NCI-H1436 (cell line): ENCODE measurements around the gene PRKCE.

Source experiments
- DNase-seq: peaks from one replicate; lab custom pipeline; 2025; lab: John Stamatoyannopoulos, UW

PRKCE gene

DNA sequence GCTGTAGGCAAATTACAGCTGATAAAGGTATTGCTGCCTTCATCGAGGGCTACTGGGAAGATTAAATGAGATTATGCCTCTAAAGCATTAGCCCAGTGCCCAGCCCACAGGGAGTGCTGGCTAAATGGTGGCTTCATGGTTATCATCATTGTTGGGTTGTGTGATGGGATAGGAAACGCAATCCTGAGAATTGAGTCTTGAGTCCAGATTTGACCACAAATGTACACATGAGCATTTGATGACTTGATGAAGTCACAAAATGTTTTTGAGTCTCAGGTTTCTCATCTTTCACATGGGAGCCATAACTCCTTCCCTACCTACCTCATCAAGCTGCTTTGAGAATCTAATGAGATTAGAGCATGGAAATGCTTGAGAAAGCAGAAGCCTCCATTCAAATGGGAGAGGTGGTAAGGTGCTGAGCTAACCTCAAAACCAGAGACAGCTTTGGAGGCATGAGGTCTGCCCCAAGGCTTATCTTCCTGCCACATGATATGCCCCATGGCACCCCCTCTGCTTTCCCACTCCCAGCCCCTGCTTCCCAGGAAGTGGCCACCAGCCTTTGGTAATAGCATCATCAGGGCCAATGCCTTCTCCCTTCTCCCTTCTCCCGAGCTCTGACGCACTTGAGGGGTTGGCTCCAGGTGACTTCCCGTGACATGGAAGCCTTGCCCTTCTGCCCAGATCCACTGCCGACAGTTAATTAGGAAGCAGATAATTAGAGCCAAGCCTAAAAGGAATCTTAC lies 496.3 kb downstream of the PRKCE start:
- DNase-seq, result no peak

DNA sequence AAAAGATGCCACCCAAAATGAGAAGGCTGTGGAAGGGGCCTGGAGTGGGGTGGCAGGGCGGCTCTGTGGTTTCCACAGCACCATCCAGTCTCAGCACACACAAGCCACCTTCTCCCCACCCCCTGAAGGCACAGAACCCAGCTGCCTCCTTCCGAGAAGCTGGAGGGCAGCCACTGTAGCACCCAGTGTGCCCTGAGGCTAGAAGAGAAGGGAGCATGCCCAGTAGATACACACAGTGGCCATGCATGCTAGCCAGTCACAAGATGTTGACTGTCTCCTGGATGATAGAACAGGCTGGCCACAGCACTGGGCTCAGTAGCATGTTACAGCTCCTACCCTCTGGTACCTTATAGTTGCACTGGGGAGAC lies 496.9 kb downstream of the PRKCE start:
- no peak for DNase-seq

DNA sequence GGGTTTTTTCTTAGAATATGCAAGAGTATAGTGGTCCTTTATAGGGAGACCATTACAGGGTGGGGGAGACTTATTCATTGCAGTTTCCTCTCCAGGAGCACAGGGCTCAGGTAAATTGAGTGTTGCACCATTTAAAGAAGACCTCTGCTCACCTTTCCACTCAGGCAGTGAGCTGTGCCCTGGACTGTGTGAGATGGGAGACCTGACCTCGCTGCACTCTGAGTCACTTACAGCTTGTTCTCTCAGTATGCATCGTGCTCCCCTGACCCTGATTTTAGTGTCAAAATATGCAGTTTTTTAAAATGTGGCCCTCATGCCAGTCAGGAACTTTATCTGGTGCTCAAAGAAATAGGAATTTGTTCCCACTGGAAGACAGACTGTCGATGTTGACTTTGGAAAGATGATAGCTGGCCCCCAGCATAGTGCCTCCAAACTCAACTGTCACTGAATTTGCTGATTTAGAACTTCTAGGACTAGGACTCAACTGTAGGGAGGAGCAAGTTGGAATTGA lies 499.0 kb downstream of the PRKCE start:
- DNase-seq, result no peak

DNA sequence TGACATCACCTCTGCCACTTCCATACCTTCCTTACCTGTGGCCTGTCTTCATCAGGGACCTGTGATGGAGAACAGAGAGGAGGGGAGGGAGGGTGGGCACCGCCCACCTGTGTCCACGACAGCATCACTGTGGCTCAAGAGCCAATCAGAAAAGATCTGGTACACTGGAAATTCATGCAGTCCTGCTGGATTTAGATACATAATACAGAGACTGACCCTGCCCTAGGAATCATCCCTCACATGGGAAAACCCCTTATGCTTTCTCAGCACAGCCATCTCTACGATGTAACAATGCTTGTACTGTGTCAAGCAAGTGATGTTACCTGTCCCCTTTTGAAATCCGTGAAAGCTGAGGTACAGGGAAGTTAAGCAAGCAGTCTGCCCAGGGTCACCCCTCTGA lies 500.1 kb downstream of the PRKCE start:
- no peak for DNase-seq

DNA sequence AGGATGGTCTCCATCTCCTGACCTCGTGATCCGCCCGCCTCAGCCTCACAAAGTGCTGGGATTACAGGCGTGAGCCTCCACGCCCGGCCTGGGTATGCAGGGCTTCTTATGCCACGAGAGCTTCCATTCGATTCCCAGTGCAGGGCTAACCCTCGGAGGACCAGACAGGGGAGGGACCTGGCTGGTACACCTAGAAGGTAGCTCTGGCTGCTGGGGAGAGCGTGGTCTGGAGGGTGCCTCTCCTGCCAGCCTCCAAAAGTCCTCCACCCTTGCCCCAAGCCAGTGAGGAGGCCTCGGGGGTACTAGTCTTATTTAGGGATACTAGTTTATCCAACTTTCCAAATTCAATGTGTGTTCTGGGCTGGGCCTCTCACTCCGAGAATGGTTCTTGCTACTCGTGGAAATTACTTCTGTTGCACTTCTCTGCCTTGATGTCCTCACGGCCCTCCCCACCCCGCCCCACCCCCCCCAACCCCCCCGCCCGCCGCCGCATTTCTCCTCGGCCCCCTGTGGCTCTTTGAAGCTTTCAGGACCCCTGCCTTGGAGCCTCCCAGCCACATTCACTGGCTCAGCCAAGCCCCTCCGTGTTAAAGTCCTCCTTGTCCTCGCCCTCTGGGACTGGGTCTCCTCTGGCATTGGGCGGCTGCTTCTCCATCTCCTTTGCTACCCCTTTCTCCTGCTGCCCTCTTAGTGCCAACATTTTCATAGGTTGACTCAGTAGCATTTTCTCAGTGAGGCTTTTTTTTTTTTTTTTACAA lies 502.7 kb downstream of the PRKCE start:
- no peak for DNase-seq

DNA sequence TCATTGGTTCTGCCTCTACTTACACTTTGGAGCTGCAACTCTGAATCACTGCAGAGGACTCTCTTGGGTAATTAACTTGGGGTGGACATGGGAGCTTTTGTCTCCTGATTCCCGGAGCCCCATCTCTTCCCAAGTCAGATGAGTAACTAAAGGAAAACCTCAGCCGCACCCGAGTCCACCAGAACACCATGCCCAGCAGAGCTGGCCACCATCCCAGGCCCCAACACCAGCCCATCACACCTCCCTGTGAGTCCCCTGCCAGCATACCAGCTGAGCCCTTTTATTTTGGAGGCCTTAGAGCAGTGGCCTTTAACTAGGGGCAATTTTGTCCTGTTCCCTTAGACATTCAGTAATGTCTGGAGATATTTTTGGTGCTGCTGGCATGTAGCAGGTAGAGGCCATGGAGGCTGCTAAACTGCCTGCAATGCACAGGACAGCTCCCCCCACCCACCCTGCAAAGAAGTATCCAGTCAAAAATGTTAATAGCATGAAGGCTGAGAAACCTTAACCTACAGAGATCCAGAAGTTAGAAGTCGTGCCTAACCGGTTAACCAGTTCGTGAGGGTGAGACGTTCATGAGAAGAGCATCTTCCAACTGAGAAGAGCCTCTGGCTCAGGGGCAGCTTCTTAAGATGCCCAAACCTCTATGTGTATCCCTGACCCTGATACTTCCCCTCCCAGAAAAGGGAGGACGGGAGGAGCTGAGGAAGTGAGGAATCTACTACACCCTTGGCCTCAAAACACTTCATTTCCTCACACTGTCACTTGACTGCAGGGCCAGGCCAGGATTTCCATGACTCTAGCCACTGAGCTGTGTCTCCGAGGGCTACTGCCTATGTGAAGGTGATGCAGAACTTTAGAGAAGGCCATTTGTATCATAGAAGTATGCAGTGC lies 505.8 kb downstream of the PRKCE start:
- no peak for DNase-seq

DNA sequence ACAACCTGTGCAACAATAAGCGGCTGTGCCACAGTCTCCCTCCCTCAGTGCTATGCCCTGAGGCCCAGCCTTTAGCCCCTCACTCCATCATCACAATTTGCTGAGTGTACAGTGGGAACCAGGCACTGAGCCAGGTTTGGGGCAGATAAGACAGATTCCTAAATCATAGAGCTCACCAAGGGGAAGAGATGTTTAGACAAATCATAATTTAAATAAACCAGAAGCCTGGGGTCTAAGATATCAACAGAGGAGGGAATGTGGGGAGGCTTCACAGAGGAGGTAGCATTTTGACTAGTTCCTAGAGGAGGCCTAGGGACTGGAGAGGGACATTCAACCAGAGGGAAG lies 506.5 kb downstream of the PRKCE start:
- DNase-seq, result no peak

DNA sequence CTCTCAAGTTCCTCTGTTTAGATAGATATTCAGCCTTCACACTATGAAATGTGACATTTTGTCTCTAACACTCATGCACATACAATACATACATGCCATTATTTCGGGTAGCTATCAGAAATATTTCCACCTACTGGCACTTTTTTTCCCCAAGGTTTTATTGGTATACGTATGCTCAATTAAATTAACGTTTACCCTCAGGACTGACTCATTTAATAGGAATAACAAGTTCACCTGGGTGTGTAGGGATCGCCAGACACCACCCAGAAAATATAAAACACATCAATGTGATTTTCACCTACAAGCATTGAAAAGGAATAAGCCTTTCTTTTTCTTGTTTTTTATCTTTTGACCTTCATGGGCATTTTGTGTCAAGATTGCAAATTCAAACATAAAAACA lies 507.2 kb downstream of the PRKCE start:
- no peak for DNase-seq

DNA sequence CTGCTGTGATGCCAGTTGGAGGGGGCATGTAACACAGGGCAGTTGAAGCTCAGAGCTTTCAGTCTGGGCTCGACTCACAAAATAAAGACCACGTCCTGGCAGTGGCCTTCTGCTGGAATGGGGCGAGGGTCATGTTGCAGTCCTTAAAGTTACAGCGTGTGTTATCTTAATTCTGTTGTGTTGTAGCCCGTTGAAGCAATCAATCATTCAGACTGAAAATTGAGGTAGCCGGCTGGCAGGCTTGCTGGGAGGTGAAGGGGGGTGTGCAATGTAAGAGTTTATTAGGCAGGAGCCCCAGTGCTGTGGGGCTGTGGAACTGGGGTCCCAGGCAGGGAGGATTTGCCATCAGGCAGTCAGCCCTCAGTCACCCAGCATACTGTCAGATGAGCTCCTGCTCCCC lies 508.9 kb downstream of the PRKCE start:
- DNase-seq, result no peak

DNA sequence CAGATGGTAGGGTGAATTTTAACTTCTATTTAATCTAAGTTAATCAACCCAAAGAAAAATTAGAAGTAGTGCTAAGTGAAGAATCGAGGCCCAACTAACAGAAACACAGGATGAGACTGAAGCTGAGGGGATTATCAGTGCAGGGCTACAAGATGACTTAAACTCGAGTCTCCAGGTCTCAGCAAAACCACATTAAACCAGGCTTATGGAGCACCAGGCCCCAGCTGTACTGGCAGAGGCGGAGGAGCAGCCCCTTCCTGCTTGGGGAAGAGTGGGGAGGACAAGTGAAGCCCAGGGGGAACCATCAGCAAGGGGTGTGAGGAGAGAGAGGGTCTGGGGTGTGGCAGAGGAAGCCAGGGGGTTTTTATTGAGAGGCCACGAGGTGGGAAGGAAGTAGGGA lies 509.8 kb downstream of the PRKCE start:
- no peak for DNase-seq

DNA sequence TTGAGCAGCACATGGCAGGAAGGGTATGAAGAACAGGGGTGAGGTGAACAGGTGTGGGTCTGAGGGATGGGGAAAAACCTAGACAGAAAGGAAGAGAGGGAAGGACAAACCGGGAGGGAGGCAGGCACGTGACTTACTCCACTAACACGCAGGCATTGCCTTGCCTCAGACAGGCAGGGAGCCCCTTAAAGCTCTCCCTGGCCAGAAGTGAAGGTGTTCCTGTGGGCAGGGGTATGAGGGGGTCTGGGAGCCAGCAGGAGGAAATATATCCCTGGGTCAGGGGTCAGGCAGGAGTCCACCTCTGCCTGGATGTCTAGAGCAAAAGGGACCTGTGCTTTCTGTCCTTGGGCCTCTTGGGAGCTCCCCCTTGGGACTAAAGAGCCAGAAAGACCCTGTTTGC lies 510.4 kb downstream of the PRKCE start:
- no peak for DNase-seq

DNA sequence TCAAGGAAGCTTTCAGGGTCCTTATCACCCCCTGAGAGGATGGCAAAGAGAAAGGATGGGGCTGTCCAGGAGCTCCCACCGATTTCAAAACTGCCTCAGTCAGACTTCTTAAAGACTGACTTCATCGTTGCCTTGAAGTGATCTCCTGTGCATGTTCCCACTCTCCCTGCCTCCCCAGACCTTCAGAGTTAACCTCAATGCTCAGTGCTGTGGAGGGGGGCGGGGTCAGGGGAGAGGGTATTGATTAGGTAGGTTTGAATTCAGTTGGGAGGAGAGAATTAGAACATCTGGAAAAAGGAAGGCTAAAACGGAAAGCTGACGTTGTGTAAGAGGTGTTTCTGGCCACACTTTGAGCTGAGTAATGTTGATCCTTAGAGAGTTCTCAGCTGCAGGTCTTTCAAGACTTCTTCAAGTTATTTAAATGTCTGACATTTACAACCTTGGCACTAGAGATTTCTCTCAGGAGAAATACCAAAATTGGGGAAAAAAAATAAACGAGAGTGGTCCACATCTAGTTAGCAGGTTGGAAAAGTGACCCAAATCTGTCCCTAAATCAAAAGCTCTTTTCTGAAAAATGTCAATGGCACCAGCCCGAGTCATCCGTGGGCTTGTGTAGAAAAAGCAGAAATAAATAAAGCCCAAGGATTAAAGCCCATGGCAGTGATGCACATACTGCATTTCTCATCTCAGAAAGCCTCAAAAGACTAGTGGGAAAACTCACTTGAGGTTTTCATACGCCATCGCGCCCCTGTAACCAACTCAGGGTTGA lies 511.0 kb downstream of the PRKCE start:
- DNase-seq, result no peak

DNA sequence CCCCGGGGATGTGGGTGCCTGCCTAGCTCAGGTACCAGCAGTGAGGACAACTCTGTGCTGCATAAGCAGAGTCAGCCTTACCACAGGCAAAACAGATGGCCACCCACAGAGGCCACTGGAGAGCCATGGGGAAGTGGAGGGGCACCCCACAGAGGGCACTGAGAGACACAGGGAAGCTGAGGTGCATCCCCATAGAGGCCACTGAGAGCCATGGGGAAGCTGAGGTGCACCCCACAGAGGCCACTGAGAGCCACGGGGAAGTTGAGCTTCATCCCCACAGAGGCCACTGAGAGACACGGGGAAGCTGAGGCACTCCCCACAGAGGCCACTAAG lies 511.6 kb downstream of the PRKCE start:
- no peak for DNase-seq

DNA sequence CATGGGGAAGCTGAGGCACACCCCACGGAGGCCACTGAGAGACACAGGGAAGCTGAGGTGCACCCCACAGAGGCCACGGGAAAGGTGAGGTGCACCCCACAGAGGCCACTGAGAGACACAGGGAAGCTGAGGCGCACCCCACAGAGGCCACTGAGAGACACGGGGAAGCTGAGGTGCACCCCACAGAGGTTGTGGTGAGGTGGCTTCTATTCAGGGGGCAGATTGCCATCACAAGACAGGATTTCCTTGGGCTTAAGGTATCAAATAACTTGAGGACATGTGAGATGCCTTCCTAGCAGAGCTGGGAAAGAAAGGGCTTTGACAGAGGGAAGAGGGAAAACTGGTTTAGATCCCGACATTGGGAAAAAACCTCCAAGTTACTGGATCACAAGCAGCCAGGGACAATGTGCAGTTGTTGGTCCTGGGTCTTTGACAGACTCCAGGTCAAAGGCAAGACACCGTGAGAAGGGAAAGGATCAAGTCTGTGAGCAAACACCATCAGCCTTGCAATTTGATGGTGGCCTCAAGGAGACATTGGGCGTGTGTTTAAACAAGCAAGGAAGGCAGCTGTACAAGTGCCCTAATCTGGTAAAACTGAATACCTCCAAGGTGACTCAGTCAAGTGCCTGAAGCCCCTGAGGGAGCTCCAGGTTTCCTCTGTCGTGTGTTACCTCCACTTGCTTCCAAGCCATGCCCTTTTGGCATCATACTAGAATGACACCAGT lies 512.5 kb downstream of the PRKCE start:
- DNase-seq, result no peak

DNA sequence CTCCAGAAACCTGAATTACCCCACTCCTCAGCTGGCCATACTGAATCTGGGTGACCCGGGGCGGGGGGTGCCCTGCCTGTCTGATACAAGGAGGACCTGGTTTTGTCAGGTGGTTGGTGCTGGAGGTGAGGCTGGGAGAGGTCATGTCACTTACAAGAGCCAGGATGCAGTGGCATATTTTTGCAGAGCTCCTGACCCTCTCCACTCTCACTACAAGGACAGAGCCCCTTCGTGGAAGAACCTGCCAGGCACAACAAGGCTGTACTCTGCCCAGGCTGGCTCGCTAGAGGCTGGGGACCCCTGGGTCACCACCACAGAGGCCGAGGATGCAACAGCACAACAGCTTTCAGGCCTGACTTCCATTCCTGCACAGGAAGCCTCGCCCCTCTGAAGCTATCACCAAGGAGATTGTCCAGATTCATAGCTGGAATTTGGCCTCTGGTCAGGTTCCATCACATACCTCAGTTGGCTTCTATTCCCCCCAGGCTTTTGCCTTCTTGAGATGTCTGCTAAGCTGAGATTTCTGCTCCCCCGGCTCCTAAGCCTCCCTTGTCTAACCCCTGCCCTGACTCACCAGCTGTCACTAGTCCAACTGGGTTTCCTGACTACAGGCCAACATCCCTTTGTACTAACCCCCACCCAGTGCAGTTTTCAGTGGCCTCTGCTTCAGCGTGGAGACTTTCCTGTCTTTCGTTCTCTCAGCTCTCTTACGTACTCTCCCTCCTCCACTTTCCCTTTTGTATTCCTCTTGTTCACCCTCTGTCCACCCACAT lies 513.2 kb downstream of the PRKCE start:
- no peak for DNase-seq

DNA sequence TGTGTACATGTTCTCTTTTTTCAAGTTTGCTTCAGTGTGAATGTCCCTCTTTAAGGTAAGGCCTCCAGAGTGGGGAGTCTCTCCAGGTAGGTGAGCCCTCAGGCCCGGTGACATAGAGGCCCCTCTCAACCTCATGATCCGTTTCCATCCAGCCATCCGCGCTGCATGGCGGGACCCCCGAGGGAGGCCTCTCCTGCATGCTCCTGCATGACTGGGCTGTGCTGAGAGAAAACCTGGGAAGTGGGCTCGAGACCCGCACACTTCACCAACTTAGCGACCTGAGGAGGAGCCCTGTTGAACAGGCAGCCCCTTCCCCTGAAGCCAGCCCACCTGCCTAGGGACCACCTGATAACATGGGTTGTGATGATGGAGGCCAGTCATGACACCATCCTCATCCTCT lies 514.4 kb downstream of the PRKCE start:
- DNase-seq, result no peak

DNA sequence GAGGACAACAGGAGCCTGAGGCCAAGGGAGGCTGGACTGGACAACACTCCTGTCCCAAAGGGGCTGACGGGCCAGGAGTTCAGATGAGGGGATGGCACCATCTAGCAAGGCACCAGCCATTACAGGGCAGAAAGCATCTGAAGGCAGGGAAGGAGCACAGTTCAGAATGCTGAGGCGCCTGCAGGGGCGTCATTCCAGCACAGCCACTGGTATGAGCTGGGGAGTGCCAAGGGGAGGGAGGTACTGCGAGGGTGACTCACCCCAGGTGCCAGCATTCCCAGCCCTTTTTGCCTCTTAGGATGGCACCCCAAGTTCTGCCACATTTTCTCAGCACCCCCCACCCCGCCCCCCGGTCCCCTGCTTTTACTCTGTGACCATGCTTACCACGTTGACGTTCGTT lies 515.9 kb downstream of the PRKCE start:
- no peak for DNase-seq

DNA sequence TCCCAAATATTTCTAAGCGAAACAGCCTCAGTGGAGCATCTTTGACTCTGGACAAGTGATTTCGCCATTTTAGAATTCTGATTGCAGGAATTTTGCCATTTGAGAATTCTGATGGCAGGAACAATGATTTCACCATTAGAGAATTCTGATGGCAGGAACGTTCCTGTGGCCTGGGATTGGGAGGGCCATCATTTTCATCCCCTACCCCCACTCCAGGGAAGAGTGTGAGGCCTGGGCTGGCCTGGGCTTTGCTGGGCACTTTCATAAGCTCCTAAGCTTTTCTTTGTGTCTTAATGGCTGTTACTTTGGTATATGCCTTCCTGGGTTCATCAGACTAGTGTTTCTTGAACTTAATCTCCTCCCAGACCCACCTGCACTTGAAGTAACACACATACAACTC lies 516.4 kb downstream of the PRKCE start:
- no peak for DNase-seq

DNA sequence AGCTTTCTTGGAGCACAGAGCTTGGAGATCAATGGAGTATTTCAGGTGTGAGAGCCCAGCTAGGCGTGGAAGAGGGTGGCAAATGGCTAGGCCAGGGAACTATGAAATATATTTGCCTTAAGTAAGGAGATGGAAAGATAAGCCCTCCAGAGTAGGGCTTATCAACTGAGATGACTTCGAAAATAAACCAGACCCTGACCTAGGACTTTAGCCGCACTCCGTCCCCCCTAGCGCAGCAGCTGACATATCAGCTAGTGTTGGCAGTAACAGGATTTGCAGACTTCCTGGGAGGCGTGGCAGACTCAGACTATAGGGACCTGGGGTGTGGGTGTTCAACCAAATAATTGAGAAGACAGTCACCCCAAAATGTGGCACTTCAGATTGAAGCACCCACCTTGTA lies 518.0 kb downstream of the PRKCE start:
- no peak for DNase-seq

DNA sequence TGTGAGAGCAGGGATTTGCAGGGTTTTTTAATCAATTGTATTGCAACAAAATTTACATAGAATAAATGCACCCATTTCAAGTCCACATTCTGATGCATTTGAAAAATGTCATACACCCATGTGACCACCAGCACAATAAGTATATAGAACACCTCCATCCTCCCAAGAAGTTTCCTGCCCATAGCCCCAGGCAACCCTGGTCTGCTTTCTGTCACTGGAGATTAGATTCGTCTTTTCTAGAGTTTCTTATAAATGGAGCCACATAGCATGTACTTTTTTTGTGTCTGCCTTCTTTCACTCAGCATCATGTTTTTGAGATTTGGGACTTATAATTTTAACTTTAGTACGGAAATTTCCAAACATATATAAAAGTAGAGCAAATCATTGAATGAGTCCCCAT lies 518.6 kb downstream of the PRKCE start:
- no peak for DNase-seq
